Left lung (tissue), 10 donors: Measurements from ENCODE around the gene ASXL2. TPM values are rescaled to one million over a fixed set of nuclear protein-coding genes. Genes with fewer than 3 reads are reported as not detected.

Experiments used
- ATAC-seq: fragments of 200-7000 bp; cut with Tn5 transposase; one replicate; pipeline ENCODE4 v1.9.1; 2020; ENCODE audit warnings: moderate library complexity
- DNase-seq, 4 donors: peaks; one replicate each; pipeline ENCODE4 v3.0.0-alpha.2; 2013 to 2020
- H3K27ac ChIP-seq, 2 donors: fragments of 200-600 bp; sonication (generic) in 1 of 2; one replicate each; pipeline versions ENCODE4 v1.5.0 to v1.8.0; 2020 to 2021
- H3K27me3 ChIP-seq, 2 donors: fragments of 200-600 bp; sonication (generic) in 1 of 2; one replicate each; pipeline versions ENCODE4 v1.5.0 to v1.8.0; 2020 to 2021
- H3K36me3 ChIP-seq, 2 donors: fragments of 200-600 bp; sonication (generic) in 1 of 2; one replicate each; pipeline versions ENCODE4 v1.5.0 to v1.8.0; 2020 to 2021
- H3K4me1 ChIP-seq, 2 donors: fragments of 200-600 bp; one replicate each; pipeline ENCODE4 v1.8.0; 2021
- H3K4me3 ChIP-seq, 2 donors: fragments of 200-600 bp; sonication (generic) in 1 of 2; one replicate each; pipeline versions ENCODE4 v1.5.0 to v1.8.0; 2020 to 2021; ENCODE audit warnings: mild to moderate bottlenecking in 1 of 2
- H3K9me3 ChIP-seq, 2 donors: fragments of 200-600 bp; sonication (generic) in 1 of 2; one replicate each; pipeline versions ENCODE4 v1.5.0 to v1.8.0; 2020 to 2021
- CTCF ChIP-seq, 2 donors: fragments of 200-600 bp; sonication (generic) in 1 of 2; IDR thresholded peaks; one replicate each; pipeline versions ENCODE4 v1.5.0 to v1.8.0; 2021; ENCODE audit warnings: antibody characterized with exemption in 2 of 2
- intact Hi-C, 2 donors: fragments of 100-400 bp; cut with DNase I; formaldehyde crosslinking; loops; one replicate each; pipeline versions ENCODE4 v1.11.2 to v1.14.2; 2022
- polyA plus RNA-seq, 6 donors: library from polyadenylated mRNA; unstranded; fragments of 120-200 nt; gene quantifications; one replicate each; pipeline ENCODE4 v1.2.1, GENCODE V29; 2013; ENCODE audit not compliant: insufficient read length in 6 of 6
- total RNA-seq, 2 donors: library from RNA; stranded (reverse); fragmentation: NEBNext Ultra II Directional; extraction: Animal tissue kit (Norgen Biotek cat#: 25700); gene quantifications; one replicate each; pipeline ENCODE4 v1.2.1, GENCODE V29; 2021
- donor health status: DM: no; HTN: yes; CAD: no.
- donor health status: DM: no; HTN: no; CAD: no.

The ASXL2 gene
- total and polyA plus RNA-seq, 8 donors = 17.7 to 33.4 (median 19.4) TPM

- no peak overlapping the region for H3K4me3 ChIP-seq
- peaks cover 0 to 39% of the 10 kb centered on the region in 2 donors for H3K36me3 ChIP-seq
- no peak for ATAC-seq
- H3K27me3 ChIP-seq = no peaks in the 10 kb centered on the region
- intact Hi-C loops = no loop called here
- no peaks in the 10 kb centered on the region for H3K9me3 ChIP-seq
- no peaks in the 10 kb centered on the region for H3K4me1 ChIP-seq
- H3K27ac ChIP-seq = no peak overlapping the region
- DNase-seq = no peak
- no peak for TF ChIP-seq CTCF (IDR thresholded peaks at IDR 0.05)
Measured at GRCh38 chr2:25772078-25772477, 106.2 kb downstream of the ASXL2 start.

- Histone ChIP-seq H3K36me3 (peaks cover 0 to 53% of the 10 kb centered on the region in 2 donors), H3K27me3 (no peaks in the 10 kb centered on the region), H3K4me1 (peaks cover 0 to 3% of the 10 kb centered on the region in 2 donors), H3K27ac (no peak overlapping the region), H3K9me3 (no peaks in the 10 kb centered on the region), H3K4me3 (no peak overlapping the region)
- no peak for DNase-seq
- intact Hi-C loops = no loop called here
- no peak for TF ChIP-seq CTCF (IDR thresholded peaks at IDR 0.05)
- ATAC-seq = no peak
Measured at GRCh38 chr2:25763575-25763974, 114.7 kb downstream of the ASXL2 start.

- no peak for TF ChIP-seq CTCF (IDR thresholded peaks at IDR 0.05)
- intact Hi-C loops = no loop called here
- Histone ChIP-seq H3K27ac (no peak overlapping the region), H3K4me3 (no peak overlapping the region), H3K36me3 (peaks cover 0 to 36% of the 10 kb centered on the region in 2 donors), H3K27me3 (no peaks in the 10 kb centered on the region), H3K9me3 (no peaks in the 10 kb centered on the region), H3K4me1 (peaks cover 0 to 13% of the 10 kb centered on the region in 2 donors)
- ATAC-seq (no peak), DNase-seq (no peak)
Measured at GRCh38 chr2:25760297-25760696, 118.0 kb downstream of the ASXL2 start.

GRCh38 chr2:25758348-25758747 lies 119.9 kb downstream of the ASXL2 start:
- intact Hi-C loops = no loop called here
- Histone ChIP-seq H3K27me3 (no peaks in the 10 kb centered on the region), H3K4me3 (no peak overlapping the region), H3K4me1 (peaks cover 0 to 13% of the 10 kb centered on the region in 2 donors), H3K36me3 (peaks cover 0 to 53% of the 10 kb centered on the region in 2 donors), H3K9me3 (no peaks in the 10 kb centered on the region), H3K27ac (no peak overlapping the region)
- DNase-seq (no peak), ATAC-seq (no peak)
- TF ChIP-seq CTCF (IDR thresholded peaks at IDR 0.05) = no peak

- intact Hi-C loops = no loop called here
- ATAC-seq = peak; percentile 49
- peaks cover 0 to 54% of the 10 kb centered on the region in 2 donors for H3K36me3 ChIP-seq
Measured at GRCh38 chr2:25757906-25758305, 120.4 kb downstream of the ASXL2 start.

More at GRCh38 chr2:25757906-25758305, 120.4 kb downstream of the ASXL2 start:
- no peak for TF ChIP-seq CTCF (IDR thresholded peaks at IDR 0.05)
- Histone ChIP-seq H3K27ac (no peak overlapping the region), H3K27me3 (no peaks in the 10 kb centered on the region), H3K9me3 (no peaks in the 10 kb centered on the region), H3K4me1 (peaks cover 0 to 13% of the 10 kb centered on the region in 2 donors), H3K4me3 (no peak overlapping the region)
- peak in 1 of 4 donors; percentile 28 for DNase-seq
